ENCODE data around the gene EWSR1.

Gene EWSR1

DNA sequence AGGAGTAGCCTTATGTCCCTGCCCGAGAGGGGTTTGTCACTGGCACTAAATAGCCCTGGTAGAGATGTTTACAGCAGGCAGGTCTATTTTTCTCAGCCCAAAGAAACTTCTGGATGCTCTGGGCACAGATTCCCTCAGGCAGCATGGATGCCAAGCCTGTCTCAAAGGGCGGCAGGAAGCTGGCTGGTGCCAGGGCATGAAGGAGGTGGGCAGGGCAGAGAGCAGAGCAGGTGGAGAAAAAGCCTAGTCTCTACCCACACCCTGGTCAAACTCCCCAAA is 34.3 kb downstream of the EWSR1 start:
- DNase-seq: peak in 16 of 58 donors; percentile 30 to 59 (median 38)

- DNase-seq: peak in 18 of 58 donors; percentile 23 to 70 (median 46)
Measured at GRCh38 chr22:29302681-29303465, 34.8 kb downstream of the EWSR1 start.

DNA sequence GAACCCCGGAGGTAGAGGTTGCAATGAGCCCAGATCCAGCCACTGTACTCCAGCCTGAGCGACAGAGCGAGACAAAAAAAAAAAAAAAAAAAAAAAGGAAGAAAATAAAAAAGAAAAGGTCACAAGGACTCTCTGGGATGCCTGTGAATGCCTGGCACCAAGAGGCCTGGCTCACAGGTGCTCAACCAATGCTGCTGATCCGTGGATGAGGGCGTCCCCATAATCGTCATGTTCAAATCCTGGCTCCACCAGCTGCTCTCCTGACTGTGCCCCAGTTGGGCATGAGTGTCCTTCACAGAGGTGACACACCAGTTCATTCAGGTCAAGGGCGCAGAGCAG is 37.7 kb downstream of the EWSR1 start:
- DNase-seq: no peak

DNA sequence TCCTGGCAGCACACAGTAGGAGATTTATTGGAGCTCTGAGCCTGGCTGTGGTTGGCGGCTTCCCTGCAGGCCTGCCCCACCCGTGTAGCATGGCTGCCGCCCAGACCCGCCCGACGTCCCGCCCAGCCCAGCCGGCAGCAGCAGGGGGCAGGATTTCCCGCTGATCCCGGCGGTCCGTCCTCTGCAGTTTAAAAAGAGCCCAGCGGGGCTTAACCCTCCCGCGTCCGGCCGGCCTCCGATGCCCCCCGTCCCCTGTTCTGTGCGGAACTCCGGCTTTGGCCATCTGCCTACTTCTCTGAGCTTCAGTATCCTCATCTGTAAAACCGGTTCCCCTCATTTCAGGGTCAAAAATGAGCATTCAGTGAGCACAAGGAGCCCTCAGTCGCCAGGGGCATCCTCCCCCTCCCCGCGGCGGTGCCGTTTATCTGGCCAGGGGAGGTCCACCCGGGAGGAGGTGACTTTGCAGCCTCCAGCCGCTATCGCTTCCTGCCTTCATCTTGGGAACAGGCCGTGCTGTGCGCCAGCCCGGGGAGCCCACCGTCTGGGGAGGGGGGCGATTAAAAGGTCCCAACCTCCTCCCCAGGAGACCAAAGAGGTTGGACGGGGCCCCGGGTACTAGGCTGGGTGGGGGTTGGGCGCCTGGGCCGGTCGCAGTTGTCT is 38.2 kb downstream of the EWSR1 start, which contains the start of gene GAS2L1:
Gene GAS2L1 (plus strand): TSS at position 476 of the 660 bp plus-strand sequence. CDS start 1,456 bp downstream, outside the sequence.
- peak in 51 of 58 donors; percentile 36 to 81 (median 65) for DNase-seq

DNA sequence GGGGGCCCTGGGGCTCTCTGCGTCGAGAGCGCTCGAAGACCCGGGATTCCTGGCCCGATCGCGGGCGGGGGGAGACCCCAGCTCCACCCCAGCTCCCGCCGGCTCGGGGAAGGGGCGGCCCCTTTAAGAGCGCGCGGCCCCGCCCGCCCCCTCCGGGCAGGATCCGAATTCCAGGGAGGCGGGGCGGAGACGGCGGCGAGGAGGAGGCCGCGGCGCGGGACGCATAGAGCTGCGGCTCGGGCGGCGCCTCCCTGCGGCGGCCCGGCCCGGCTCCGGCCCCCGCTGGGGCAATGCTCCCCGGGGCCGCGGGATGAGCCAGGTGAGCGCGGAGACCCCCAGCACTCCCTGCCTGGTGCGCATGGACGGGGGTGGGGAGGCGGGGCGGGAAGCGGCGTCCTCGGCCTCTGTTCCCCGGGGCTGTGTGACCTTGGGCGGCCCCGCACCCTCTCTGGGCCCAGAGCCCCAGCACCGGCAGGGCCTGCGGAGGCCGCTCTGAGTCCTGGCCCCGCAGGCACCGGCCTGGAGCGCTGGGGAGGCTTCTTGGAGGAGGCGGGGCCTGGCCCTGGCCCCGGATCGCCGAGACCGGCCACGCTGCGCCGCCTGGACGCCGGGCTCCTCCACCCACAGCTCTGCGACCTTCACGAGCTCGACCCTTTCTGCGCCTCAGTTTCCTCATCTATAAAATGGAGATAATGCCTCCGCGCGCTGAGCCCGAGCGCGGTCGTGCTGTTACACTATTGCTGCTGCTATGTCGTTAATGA is 38.9 kb downstream of the EWSR1 start:
- DNase-seq: peak in 48 of 58 donors; percentile 32 to 81 (median 59)

- DNase-seq: no peak
Measured at GRCh38 chr22:29307596-29308147, 39.6 kb downstream of the EWSR1 start.

GRCh38 chr22:29308148-29308790 is 40.2 kb downstream of the EWSR1 start:
- peak in 1 of 58 donors; percentile 28 for DNase-seq

- DNase-seq: no peak
Measured at GRCh38 chr22:29308791-29309262, 40.8 kb downstream of the EWSR1 start.

DNA sequence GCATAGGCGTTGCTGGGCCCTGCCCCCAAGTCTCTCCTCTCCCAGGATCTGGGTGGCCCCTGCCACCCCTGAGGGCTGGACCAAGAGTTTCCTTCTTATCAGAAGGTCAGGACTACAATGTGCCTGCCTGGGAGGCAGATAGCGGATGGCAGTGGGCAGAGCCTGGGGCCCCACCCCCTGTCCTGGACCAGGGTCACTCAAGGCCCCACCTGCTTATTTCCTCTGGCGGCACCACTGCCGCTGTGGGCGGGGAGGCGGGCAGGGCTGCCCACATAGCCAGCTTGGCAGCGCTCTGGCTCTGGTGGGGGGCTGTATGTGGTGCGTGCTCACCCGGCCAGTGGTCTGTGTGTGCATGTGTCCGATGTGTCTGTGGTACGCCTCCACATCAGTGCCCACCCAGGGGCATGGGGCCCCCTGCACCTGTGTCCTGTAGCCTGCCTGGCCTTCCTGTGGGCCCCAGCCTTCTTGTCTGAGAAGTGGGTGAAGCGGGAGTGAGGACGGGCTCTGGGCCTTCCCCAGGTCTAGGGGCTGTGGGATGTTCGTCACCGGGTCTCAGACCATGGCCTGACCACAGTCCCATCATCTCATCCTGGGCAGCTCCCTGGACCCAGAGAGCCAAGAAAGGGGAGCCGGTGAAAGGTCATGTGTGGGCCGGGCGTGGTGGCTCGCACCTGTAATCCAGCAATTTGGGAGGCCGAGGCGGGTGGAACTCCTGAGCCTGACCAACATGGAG is 41.4 kb downstream of the EWSR1 start:
- DNase-seq: peak in 2 of 58 donors; percentile 19 to 55

DNA sequence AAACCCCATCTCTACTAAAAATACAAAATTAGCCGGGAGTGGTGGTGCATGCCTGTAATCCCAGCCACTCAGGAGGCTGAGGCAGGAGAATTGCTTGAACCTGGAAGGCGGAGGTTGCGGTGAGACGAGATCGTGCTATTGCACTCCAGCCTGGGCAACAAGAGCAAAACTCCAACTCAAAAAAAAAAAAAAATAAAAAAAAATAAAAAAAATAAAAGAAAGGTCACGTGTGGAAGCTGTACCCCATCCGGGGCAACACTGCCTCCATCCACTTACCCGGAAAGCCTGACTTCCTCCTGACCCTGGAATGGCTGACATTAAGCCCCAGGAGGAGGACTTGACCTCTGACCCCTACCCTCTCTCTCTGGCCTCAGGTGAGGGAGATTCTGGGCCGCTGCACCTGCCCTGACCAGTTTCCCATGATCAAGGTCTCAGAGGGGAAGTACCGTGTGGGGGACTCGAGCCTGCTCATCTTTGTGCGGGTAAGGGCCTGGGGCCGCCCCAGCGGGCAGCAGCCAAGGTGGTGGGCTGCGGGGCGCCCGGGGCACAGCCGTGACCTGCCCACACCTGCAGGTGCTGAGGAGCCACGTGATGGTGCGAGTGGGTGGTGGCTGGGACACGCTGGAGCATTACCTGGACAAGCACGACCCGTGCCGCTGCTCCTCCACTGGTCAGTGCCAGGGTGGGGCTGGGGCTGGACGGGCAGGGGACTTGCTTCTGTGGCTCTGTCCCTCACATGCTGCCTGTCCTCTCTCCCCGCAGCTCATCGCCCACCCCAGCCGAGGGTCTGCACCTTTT is 42.2 kb downstream of the EWSR1 start:
- peak in 2 of 58 donors; percentile 70 for DNase-seq

GRCh38 chr22:29310863-29311339 is 42.8 kb downstream of the EWSR1 start:
- DNase-seq: peak in 57 of 58 donors; percentile 75 to 98 (median 93)

- peak in 7 of 58 donors; percentile 30 to 79 (median 47) for DNase-seq
Measured at GRCh38 chr22:29311464-29312217, 43.6 kb downstream of the EWSR1 start.

- no peak for DNase-seq
Measured at GRCh38 chr22:29312218-29313125, 44.4 kb downstream of the EWSR1 start.

DNA sequence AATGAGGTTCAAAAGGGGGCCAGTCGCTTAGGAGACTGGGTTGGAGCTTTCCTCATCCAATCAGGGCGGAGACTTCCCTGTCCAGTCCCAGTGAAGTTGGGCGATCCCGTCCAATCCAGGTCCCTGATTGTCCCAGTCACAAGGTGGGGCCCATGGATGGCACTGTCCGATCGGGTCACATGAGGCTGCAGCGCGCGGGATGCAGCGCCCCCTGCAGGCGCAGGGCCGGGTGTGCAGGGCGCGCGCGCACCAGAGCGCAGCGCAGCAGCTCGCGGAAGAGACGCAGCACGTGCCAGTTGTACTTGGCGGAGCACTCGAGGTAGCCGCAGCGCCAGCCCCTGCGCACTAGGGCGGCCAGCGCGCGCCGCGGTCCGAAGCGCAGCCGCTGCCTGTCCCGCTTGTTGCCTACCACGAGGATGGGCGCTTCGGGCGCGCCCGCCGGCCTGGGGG is 45.1 kb downstream of the EWSR1 start:
- peak in 23 of 58 donors; percentile 22 to 72 (median 45) for DNase-seq

DNA sequence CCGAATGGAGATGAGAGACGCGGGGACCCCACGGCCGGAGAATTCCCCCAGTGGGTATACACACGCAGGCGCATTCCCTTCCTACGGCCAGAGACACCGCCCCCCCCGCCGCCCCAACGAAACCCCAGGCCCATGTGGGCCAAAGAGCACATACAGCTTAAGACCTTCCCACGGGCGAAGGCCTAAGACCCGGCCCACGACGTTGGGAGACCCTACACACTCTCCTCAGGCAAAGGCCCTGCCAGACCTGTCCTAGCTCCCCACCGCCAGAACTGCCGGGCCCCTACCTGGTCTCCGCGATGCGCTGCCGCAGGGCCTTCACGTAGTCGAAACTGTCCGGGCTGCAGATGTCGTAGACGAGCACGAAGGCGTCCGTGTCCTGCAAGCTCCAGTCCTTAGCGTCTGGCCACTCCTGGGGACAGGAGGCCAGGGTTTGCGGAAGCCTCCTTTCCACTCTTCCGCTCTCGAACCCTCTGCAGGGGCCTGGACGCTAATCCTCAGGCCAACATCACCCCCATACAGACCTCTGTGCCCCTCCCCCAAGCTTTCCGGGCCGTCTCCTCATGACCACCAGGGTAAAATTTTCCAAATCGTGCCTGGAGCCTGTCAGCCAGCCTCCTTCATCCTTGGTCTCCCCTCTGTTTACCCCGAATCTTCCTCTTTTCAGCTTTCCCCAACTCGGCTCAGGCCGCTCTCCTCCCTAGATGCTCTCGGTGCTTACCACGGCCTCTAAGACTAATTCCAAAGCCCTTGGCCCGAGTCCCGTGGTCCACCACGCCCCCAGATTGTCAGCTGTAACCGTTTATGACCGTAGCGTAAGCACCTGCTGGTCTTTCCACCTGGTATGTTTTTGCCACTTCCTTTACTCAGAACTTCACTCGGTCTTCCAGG is 45.8 kb downstream of the EWSR1 start:
- peak in 2 of 58 donors; percentile 28 to 57 for DNase-seq

All from anterior cingulate cortex (tissue), 58 donors.